ENCODE measurements around the gene STIL.

DNA sequence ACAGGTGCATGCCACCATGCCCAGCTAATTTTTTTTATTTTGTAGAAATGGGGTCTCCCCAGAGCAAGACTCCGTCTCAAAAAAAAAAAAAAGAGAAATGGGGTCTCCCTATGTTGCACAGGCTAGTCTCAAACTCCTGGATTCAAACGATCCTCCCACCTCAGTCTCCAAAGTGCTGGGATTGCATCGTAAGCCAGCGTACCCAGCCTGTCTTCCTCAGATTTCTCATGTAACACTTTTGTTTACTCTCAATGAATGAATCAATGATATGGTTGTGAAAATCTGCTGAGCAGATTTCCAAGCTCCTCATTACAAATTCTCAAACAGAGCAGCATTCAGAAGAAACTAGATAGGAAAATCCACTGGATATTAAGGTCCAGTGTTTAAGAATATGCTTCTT is 26.3 kb upstream of the STIL start:
- TF ChIP-seq, protein P1, sequence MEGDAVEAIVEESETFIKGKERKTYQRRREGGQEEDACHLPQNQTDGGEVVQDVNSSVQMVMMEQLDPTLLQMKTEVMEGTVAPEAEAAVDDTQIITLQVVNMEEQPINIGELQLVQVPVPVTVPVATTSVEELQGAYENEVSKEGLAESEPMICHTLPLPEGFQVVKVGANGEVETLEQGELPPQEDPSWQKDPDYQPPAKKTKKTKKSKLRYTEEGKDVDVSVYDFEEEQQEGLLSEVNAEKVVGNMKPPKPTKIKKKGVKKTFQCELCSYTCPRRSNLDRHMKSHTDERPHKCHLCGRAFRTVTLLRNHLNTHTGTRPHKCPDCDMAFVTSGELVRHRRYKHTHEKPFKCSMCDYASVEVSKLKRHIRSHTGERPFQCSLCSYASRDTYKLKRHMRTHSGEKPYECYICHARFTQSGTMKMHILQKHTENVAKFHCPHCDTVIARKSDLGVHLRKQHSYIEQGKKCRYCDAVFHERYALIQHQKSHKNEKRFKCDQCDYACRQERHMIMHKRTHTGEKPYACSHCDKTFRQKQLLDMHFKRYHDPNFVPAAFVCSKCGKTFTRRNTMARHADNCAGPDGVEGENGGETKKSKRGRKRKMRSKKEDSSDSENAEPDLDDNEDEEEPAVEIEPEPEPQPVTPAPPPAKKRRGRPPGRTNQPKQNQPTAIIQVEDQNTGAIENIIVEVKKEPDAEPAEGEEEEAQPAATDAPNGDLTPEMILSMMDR (IDR thresholded peaks at IDR 0.05; ENCODE audit: low read length) = no peak
- no peak for TF ChIP-seq EZH2 (IDR thresholded peaks at IDR 0.05; ENCODE audit: borderline replicate concordance, low read length)

Data from OCI-LY1 (cell line).